Measurements from ENCODE around the gene CLMN. TPM values are rescaled to one million over a fixed set of nuclear protein-coding genes. Genes with fewer than 3 reads are reported as not detected.

The CLMN gene
- total and polyA plus RNA-seq, 2 of the 8 experiments (the other 6 are each of a cell fraction or from before 2014, with no cell fraction given) = 1.6 to 8.2 TPM

- FAIRE-seq (no peak), DNase-seq (ENCODE audit: low read depth in 1 of 2, low spot score in 2 of 2) (no peak)
- Histone ChIP-seq H2BK12ac (ENCODE audit: low read depth, low read length) (no peak overlapping the region), H3K27ac (ENCODE audit: low read depth, low read length) (no peak overlapping the region), H3K4ac (replicated peaks; ENCODE audit: insufficient read length, low read depth, low read length) (no peak overlapping the region), H3K79me1 (ENCODE audit: low read depth, low read length) (no peaks in the 10 kb centered on the region), H2BK15ac (ENCODE audit: low read length) (no peak overlapping the region), H3K23me2 (ENCODE audit: low read depth, low read length) (no peaks in the 10 kb centered on the region), H4K91ac (replicated peaks; ENCODE audit: insufficient read length, low read length) (no peak overlapping the region), H3K4me3 (ENCODE audit: extremely low read depth in 1 of 4, insufficient read depth in 2 of 4, low read depth in 3 of 4, low read length in 4 of 4) (no peak overlapping the region), H2BK20ac (ENCODE audit: low read length) (no peak overlapping the region), H3K56ac (replicated peaks; ENCODE audit: insufficient read length, low read depth, low read length) (no peak overlapping the region), H4K5ac (ENCODE audit: insufficient read length, low read depth, low read length) (no peak overlapping the region), H2BK5ac (ENCODE audit: low read depth, low read length) (no peak overlapping the region), H3K9me3 (ENCODE audit: insufficient read depth in 2 of 2, low read depth in 1 of 2, low read length in 1 of 2) (no peaks in the 10 kb centered on the region), H4K20me1 (replicated peaks in 1 of 2; ENCODE audit: control insufficient read depth in 1 of 2, insufficient read depth in 2 of 2, low read length in 2 of 2) (no peaks in the 10 kb centered on the region), H3K36me3 (ENCODE audit: control insufficient read depth in 2 of 4, insufficient read depth in 4 of 4, low read length in 3 of 4) (no peaks in the 10 kb centered on the region), H3K9ac (replicated peaks in 1 of 4; ENCODE audit: extremely low read depth in 1 of 4, low read depth in 3 of 4, low read length in 3 of 4) (no peak overlapping the region), H4K8ac (ENCODE audit: extremely low read depth, insufficient read depth, low read length) (no peak overlapping the region), H3K4me2 (ENCODE audit: insufficient read depth in 1 of 2, low read depth in 2 of 2, low read length in 2 of 2) (no peak overlapping the region), H3K14ac (ENCODE audit: insufficient read length) (no peak overlapping the region), H3K23ac (ENCODE audit: insufficient read length) (no peak overlapping the region), H2AFZ (ENCODE audit: low read length) (no peak overlapping the region), H3K79me2 (ENCODE audit: control insufficient read depth in 1 of 2, insufficient read depth in 2 of 2, low read length in 2 of 2) (no peaks in the 10 kb centered on the region), H3K18ac (ENCODE audit: extremely low read depth, low read length) (no peak overlapping the region), H2AK5ac (ENCODE audit: low read depth, low read length) (no peak overlapping the region), H3K27me3 (replicated peaks in 1 of 4; ENCODE audit: control insufficient read depth in 3 of 4, extremely low read depth in 1 of 4, insufficient read depth in 3 of 4, low read length in 3 of 4) (no peaks in the 10 kb centered on the region), H3K4me1 (replicated peaks in 1 of 4; ENCODE audit: control insufficient read depth in 3 of 4, insufficient read depth in 4 of 4, low read length in 3 of 4) (no peaks in the 10 kb centered on the region), H2BK120ac (replicated peaks; ENCODE audit: low read depth, low read length) (no peak overlapping the region)
- CTCF ChIA-PET (ENCODE audit: partially characterized antibody) = no interaction called here
- POLR2A ChIA-PET (ENCODE audit: partially characterized antibody) = interaction anchor here (0.7 kb wide), 1 partner anchor 11 kb away, joined by 3 read pairs; no protein-coding TSS in a partner anchor
- WGBS, 2 experiments (ENCODE audit: extremely low coverage in 1 of 2, insufficient coverage in 1 of 2, insufficient read length in 1 of 2, insufficient replicate concordance in 2 of 2, low coverage in 1 of 2, low lambda C conversion rate in 2 of 2, missing lambda C conversion rate in 1 of 2) = 64 to 100% methylated on average over 1 to 2 of the region's 2 CpGs
- no peak for TF ChIP-seq EGR1 (IDR thresholded peaks at IDR 0.05; ENCODE audit: borderline replicate concordance, low read depth, low read length)
- TF ChIP-seq CBX8 (IDR thresholded peaks at IDR 0.05; ENCODE audit: borderline replicate concordance, low read depth, low read length) = no peak
- TF ChIP-seq KDM1A (IDR thresholded peaks at IDR 0.05; ENCODE audit: borderline replicate concordance, low read length) = no peak
- no peak for TF ChIP-seq BCL11A (IDR thresholded peaks at IDR 0.05; ENCODE audit: low read depth in 2 of 2, low read length in 2 of 2)
- TF ChIP-seq HDAC6 (IDR thresholded peaks at IDR 0.05; ENCODE audit: low read depth, low read length) = no peak
- no peak for TF ChIP-seq POLR2AphosphoS5 (IDR thresholded peaks at IDR 0.05; ENCODE audit: low read depth, low read length)
- no peak for TF ChIP-seq POU5F1 (IDR thresholded peaks at IDR 0.05; ENCODE audit: low read depth, low read length)
- no peak for TF ChIP-seq BACH1 (IDR thresholded peaks at IDR 0.05; ENCODE audit: low read length)
- no peak for TF ChIP-seq CEBPB (IDR thresholded peaks at IDR 0.05; ENCODE audit: low read depth, low read length)
- no peak for TF ChIP-seq NRF1 (IDR thresholded peaks at IDR 0.05; ENCODE audit: low read depth, low read length)
- no peak for TF ChIP-seq SIN3A (conservative IDR thresholded peaks at IDR 0.05 in 1 of 2, IDR thresholded peaks at IDR 0.05 in 1 of 2; ENCODE audit: low read depth in 1 of 2, low read length in 2 of 2)
- no peak for TF ChIP-seq EP300 (IDR thresholded peaks at IDR 0.05; ENCODE audit: borderline replicate concordance in 1 of 2, low read depth in 2 of 2, low read length in 2 of 2)
- TF ChIP-seq POLR2A (IDR thresholded peaks at IDR 0.05; ENCODE audit: control extremely low read depth in 1 of 2, low read depth in 2 of 2, low read length in 2 of 2) = no peak
- TF ChIP-seq KDM4A (IDR thresholded peaks at IDR 0.05; ENCODE audit: low read depth, low read length, severe bottlenecking) = no peak
- TF ChIP-seq SIRT6 (IDR thresholded peaks at IDR 0.05; ENCODE audit: low read length) = no peak
These were observed 145.4 kb downstream of the CLMN start for GRCh38 chr14:95174184-95174792.

Data from H1 (cell line).